ENCODE measurements around the gene TMEM256. TPM values are rescaled to one million over a fixed set of nuclear protein-coding genes. Genes with fewer than 3 reads are reported as not detected.
A peak's percentile ranks its signal among the peaks of the same experiment; 100 is the strongest.

Gene TMEM256
- total and polyA plus RNA-seq, 2 of the 8 experiments (the other 6 are each of a cell fraction or from before 2014, with no cell fraction given), result 97.0 to 350 TPM

DNA sequence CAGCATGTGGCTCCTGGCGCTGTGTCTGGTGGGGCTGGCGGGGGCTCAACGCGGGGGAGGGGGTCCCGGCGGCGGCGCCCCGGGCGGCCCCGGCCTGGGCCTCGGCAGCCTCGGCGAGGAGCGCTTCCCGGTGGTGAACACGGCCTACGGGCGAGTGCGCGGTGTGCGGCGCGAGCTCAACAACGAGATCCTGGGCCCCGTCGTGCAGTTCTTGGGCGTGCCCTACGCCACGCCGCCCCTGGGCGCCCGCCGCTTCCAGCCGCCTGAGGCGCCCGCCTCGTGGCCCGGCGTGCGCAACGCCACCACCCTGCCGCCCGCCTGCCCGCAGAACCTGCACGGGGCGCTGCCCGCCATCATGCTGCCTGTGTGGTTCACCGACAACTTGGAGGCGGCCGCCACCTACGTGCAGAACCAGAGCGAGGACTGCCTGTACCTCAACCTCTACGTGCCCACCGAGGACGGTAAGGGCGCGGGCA lies 4.4 kb upstream of the TMEM256 start:
- H3K36me3 ChIP-seq (ENCODE audit: control insufficient read depth in 2 of 4, insufficient read depth in 4 of 4, low read length in 3 of 4), result peaks cover 2 to 22% (median 17%) of the 10 kb centered on the region in 4 experiments; a peak in 5 of 8 replicates
- peaks cover 0 to 19% of the 10 kb centered on the region in 2 experiments for H4K20me1 ChIP-seq (replicated peaks in 1 of 2; ENCODE audit: control insufficient read depth in 1 of 2, insufficient read depth in 2 of 2, low read length in 2 of 2)
- H2BK5ac ChIP-seq (ENCODE audit: low read depth, low read length), result no peak overlapping the region
- no peak overlapping the region for H4K5ac ChIP-seq (ENCODE audit: insufficient read length, low read depth, low read length)
- peaks cover 0 to 5% of the 10 kb centered on the region in 2 experiments; a peak in 1 of 4 replicates for H3K79me2 ChIP-seq (ENCODE audit: control insufficient read depth in 1 of 2, insufficient read depth in 2 of 2, low read length in 2 of 2)
- peak overlapping the region; percentile 43 to 90 for H3K4me2 ChIP-seq (ENCODE audit: insufficient read depth in 1 of 2, low read depth in 2 of 2, low read length in 2 of 2)
- H3K23ac ChIP-seq (ENCODE audit: insufficient read length), result no peak overlapping the region
- H3K14ac ChIP-seq (ENCODE audit: insufficient read length), result no peak overlapping the region
- H3K4me1 ChIP-seq (replicated peaks in 1 of 4; ENCODE audit: control insufficient read depth in 3 of 4, insufficient read depth in 4 of 4, low read length in 3 of 4), result peaks cover 0 to 20% (median 11%) of the 10 kb centered on the region in 4 experiments; a peak in 5 of 7 replicates
- no peak overlapping the region for H3K27ac ChIP-seq (ENCODE audit: low read depth, low read length)
- H3K4me3 ChIP-seq (ENCODE audit: extremely low read depth in 1 of 4, insufficient read depth in 2 of 4, low read depth in 3 of 4, low read length in 4 of 4), result peak overlapping the region; percentile 1 to 44 (median 22); a peak in 5 of 8 replicates
- H3K56ac ChIP-seq (replicated peaks; ENCODE audit: insufficient read length, low read depth, low read length), result peak overlapping the region; percentile 56
- no peak overlapping the region for H2AFZ ChIP-seq (ENCODE audit: low read length)
- H2BK20ac ChIP-seq (ENCODE audit: low read length), result 0 out of 2 replicates have a peak overlapping the region, but pooled peaks have one; percentile 32
- peak overlapping the region; percentile 78 for H3K18ac ChIP-seq (ENCODE audit: extremely low read depth, low read length)
- CTCF ChIA-PET (ENCODE audit: partially characterized antibody), result interaction anchor here (0.8 to 1.5 kb wide), 5 partner anchors 23 to 152 kb away, joined by 3 to 4 read pairs (median 3); no protein-coding TSS in a partner anchor
- no peak for TF ChIP-seq RXRA (IDR thresholded peaks at IDR 0.05; ENCODE audit: insufficient read depth, low read depth, low read length)
- TF ChIP-seq, protein P1, sequence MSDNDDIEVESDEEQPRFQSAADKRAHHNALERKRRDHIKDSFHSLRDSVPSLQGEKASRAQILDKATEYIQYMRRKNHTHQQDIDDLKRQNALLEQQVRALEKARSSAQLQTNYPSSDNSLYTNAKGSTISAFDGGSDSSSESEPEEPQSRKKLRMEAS (IDR thresholded peaks at IDR 0.05), result peak; percentile 50; the same call in 1 of the 2 replicates
- H2BK12ac ChIP-seq (ENCODE audit: low read depth, low read length), result peak overlapping the region; percentile 84; the same call in 1 of the 2 replicates
- no peak for DNase-seq (ENCODE audit: low read depth in 1 of 2, low spot score in 2 of 2)
- H3K79me1 ChIP-seq (ENCODE audit: low read depth, low read length), result peaks cover 4% of the 10 kb centered on the region; the same call in 1 of the 2 replicates
- H4K91ac ChIP-seq (replicated peaks; ENCODE audit: insufficient read length, low read length), result peak overlapping the region; percentile 71
- H2BK15ac ChIP-seq (ENCODE audit: low read length), result no peak overlapping the region
- H3K9ac ChIP-seq (replicated peaks in 1 of 4; ENCODE audit: extremely low read depth in 1 of 4, low read depth in 3 of 4, low read length in 3 of 4), result peak overlapping the region in 1 of 4 experiments; percentile 14; a peak in 1 of 7 replicates
- H2AK5ac ChIP-seq (ENCODE audit: low read depth, low read length), result peak overlapping the region; percentile 53; the same call in 1 of the 2 replicates
- H4K8ac ChIP-seq (ENCODE audit: extremely low read depth, insufficient read depth, low read length), result no peak overlapping the region; the same call in 1 of the 2 replicates
- no peak overlapping the region for H2BK120ac ChIP-seq (replicated peaks; ENCODE audit: low read depth, low read length)
- H3K9me3 ChIP-seq (ENCODE audit: insufficient read depth in 2 of 2, low read depth in 1 of 2, low read length in 1 of 2), result no peaks in the 10 kb centered on the region
- no peak for FAIRE-seq
- H3K4ac ChIP-seq (replicated peaks; ENCODE audit: insufficient read length, low read depth, low read length), result no peak overlapping the region
- POLR2A ChIA-PET (ENCODE audit: partially characterized antibody), result interaction anchor here (0.6 to 8.2 kb wide), 14 partner anchors 11 to 170 kb away, joined by 3 to 66 read pairs (median 3); partner anchors contain the start of genes ACAP1, FGF11, POLR2A and TMEM102
- no peaks in the 10 kb centered on the region; a peak in 1 of 7 replicates for H3K27me3 ChIP-seq (replicated peaks in 1 of 4; ENCODE audit: control insufficient read depth in 3 of 4, extremely low read depth in 1 of 4, insufficient read depth in 3 of 4, low read length in 3 of 4)
- 54% methylated on average over 31 of the region's 58 CpGs; no CpG with 5 or more reads in 1 of the 2 experiments for WGBS, 2 experiments (ENCODE audit: extremely low coverage in 1 of 2, insufficient coverage in 1 of 2, insufficient read length in 1 of 2, insufficient replicate concordance in 2 of 2, low coverage in 1 of 2, low lambda C conversion rate in 2 of 2, missing lambda C conversion rate in 1 of 2)
- peaks cover 14% of the 10 kb centered on the region; the same call in 1 of the 2 replicates for H3K23me2 ChIP-seq (ENCODE audit: low read depth, low read length)

Data from H1 (cell line).